NB4 (cell line): ENCODE data around the gene PIAS4.

Experiments
- DNase-seq: peaks from one replicate; pipeline ENCODE4 v3.0.0; 2010; ENCODE audit warnings: low read depth
- H3K4me3 ChIP-seq: one replicate; pipeline ENCODE4 v1.5.1; 2011; ENCODE audit warnings: mild to moderate bottlenecking, low read depth, low read length, moderate library complexity
- CTCF ChIP-seq: IDR thresholded peaks from one replicate; pipeline ENCODE4 v1.5.1; 2012; ENCODE audit warnings: low read depth, low read length
- MAX ChIP-seq: IDR thresholded peaks from 2 replicates; pipeline ENCODE4 v1.6.1; 2011; ENCODE audit warnings: low read depth, low read length
- MYC ChIP-seq: IDR thresholded peaks from 2 replicates; pipeline ENCODE4 v1.6.1; 2011; ENCODE audit warnings: low read depth, low read length
- POLR2A ChIP-seq: IDR thresholded peaks from 2 replicates; pipeline ENCODE4 v1.6.1; 2011; ENCODE audit warnings: mild to moderate bottlenecking; ENCODE audit not compliant: insufficient read length; ENCODE audit errors: extremely low read depth

Gene PIAS4

GRCh38 chr19:4012092-4012974 lies 4.8 kb downstream of the PIAS4 start:
- DNase-seq, result no peak
- no peak for TF ChIP-seq MYC
- no peak for TF ChIP-seq POLR2A
- no peak for TF ChIP-seq CTCF
- no peak for TF ChIP-seq MAX

GRCh38 chr19:4012975-4013634 lies 5.6 kb downstream of the PIAS4 start:
- TF ChIP-seq MYC, result no peak
- no peak for TF ChIP-seq POLR2A
- TF ChIP-seq CTCF, result no peak
- no peak for TF ChIP-seq MAX
- DNase-seq, result no peak
- no peak overlapping the region for H3K4me3 ChIP-seq

More at GRCh38 chr19:4012092-4012974, 4.8 kb downstream of the PIAS4 start:
- no peak overlapping the region for H3K4me3 ChIP-seq

- H3K4me3 ChIP-seq, result no peak overlapping the region
- DNase-seq, result no peak
- no peak for TF ChIP-seq MAX
- no peak for TF ChIP-seq CTCF
- TF ChIP-seq MYC, result no peak
- TF ChIP-seq POLR2A, result no peak
Measured at GRCh38 chr19:4013886-4014540, 6.5 kb downstream of the PIAS4 start.

- TF ChIP-seq MYC (no peak), CTCF (no peak), MAX (no peak), POLR2A (no peak)
- DNase-seq, result no peak
- H3K4me3 ChIP-seq, result no peak overlapping the region
Measured at GRCh38 chr19:4014541-4015491, 7.3 kb downstream of the PIAS4 start.

- DNase-seq, result no peak
- no peak overlapping the region for H3K4me3 ChIP-seq
- TF ChIP-seq POLR2A (no peak), MAX (no peak), CTCF (no peak), MYC (no peak)
Measured at GRCh38 chr19:4015705-4016402, 8.3 kb downstream of the PIAS4 start.
